Neural cell (in vitro differentiated cells): ENCODE data around the gene SHISA9. TPM values are rescaled to one million over a fixed set of nuclear protein-coding genes. Genes with fewer than 3 reads are reported as not detected.

Experiments
- H2AFZ ChIP-seq: fragments of 200-600, 300-800 bp; sonication (generic), shearing (Covaris generic); 2 replicates; pipeline ENCODE4 v1.6.0; 2014; ENCODE audit warnings: low read depth, mild to moderate bottlenecking, antibody characterized with exemption, low read length, moderate library complexity
- H3F3A ChIP-seq: fragments of 200-600 bp; shearing (Covaris generic); 2 replicates; pipeline ENCODE4 v1.6.1; 2016; ENCODE audit warnings: mild to moderate bottlenecking, moderate library complexity, mixed read lengths, antibody characterized with exemption, low read length; ENCODE audit not compliant: insufficient read depth, poor library complexity, severe bottlenecking
- H3K27ac ChIP-seq: fragments of 200-600, 300-800 bp; sonication (generic), shearing (Covaris generic); 2 replicates; pipeline ENCODE4 v1.5.1; 2014; ENCODE audit warnings: mild to moderate bottlenecking, low read length, moderate library complexity
- H3K27me3 ChIP-seq: fragments of 300-800, 200-600 bp; sonication (generic), shearing (Covaris generic); 2 replicates; pipeline ENCODE4 v1.6.0; 2014; ENCODE audit warnings: mild to moderate bottlenecking, low read depth, low read length, moderate library complexity; ENCODE audit not compliant: insufficient read depth
- H3K36me3 ChIP-seq: fragments of 300-800, 200-600 bp; sonication (generic), shearing (Covaris generic); 2 replicates; pipeline ENCODE4 v1.5.1; 2014; ENCODE audit warnings: mild to moderate bottlenecking, antibody characterized with exemption, low read length, moderate library complexity; ENCODE audit not compliant: insufficient read depth
- H3K4me2 ChIP-seq: fragments of 300-800, 200-600 bp; sonication (generic), shearing (Covaris generic); 2 replicates; pipeline ENCODE4 v1.6.0; 2014; ENCODE audit warnings: mild to moderate bottlenecking, low read length
- H3K4me3 ChIP-seq: fragments of 300-800, 200-600 bp; sonication (generic), shearing (Covaris generic); 2 replicates; pipeline ENCODE4 v1.5.1; 2014; ENCODE audit warnings: mild to moderate bottlenecking, low read length, moderate library complexity
- H3K79me2 ChIP-seq: fragments of 200-600 bp; shearing (Covaris generic); replicated peaks from 2 replicates; pipeline ENCODE4 v1.6.0; 2014; ENCODE audit warnings: mild to moderate bottlenecking, low read length, moderate library complexity; ENCODE audit not compliant: insufficient read depth
- H3K9ac ChIP-seq: fragments of 300-800, 200-600 bp; sonication (generic), shearing (Covaris generic); 2 replicates; pipeline ENCODE4 v1.6.1; 2016; ENCODE audit warnings: mild to moderate bottlenecking, low read length, mixed read lengths
- H3K9me2 ChIP-seq: fragments of 200-600 bp; shearing (Covaris generic); 2 replicates; pipeline ENCODE4 v1.6.1; 2016; ENCODE audit warnings: mild to moderate bottlenecking, low read length, mixed read lengths; ENCODE audit not compliant: insufficient read depth
- H3K9me3 ChIP-seq: fragments of 200-600, 300-800 bp; sonication (generic), shearing (Covaris generic); 2 replicates; pipeline ENCODE4 v1.6.1; 2016; ENCODE audit warnings: mild to moderate bottlenecking, mixed run types, low read length, moderate library complexity, mixed read lengths
- H4K20me1 ChIP-seq: fragments of 200-600 bp; shearing (Covaris generic); 2 replicates; pipeline ENCODE4 v1.6.1; 2016; ENCODE audit warnings: mild to moderate bottlenecking, mixed run types; ENCODE audit not compliant: insufficient read depth
- CTCF ChIP-seq: fragments of 450-650 bp; IDR thresholded peaks from 2 replicates; pipeline ENCODE4 v1.5.1; 2014; ENCODE audit warnings: antibody characterized with exemption, mild to moderate bottlenecking, moderate library complexity; ENCODE audit not compliant: poor library complexity, severe bottlenecking
- EP300 ChIP-seq: fragments of 450-650 bp; conservative IDR thresholded peaks from 2 replicates; pipeline ENCODE4 v1.6.1; 2014; ENCODE audit warnings: antibody characterized with exemption, mild to moderate bottlenecking, moderate library complexity; ENCODE audit not compliant: poor library complexity, severe bottlenecking
- EZH2 ChIP-seq: fragments of 200-600, 300-800 bp; shearing (Covaris generic), sonication (generic); IDR thresholded peaks from 2 replicates; pipeline ENCODE4 v1.6.1; 2014; ENCODE audit warnings: antibody characterized with exemption, low read length, borderline replicate concordance, mild to moderate bottlenecking; ENCODE audit not compliant: insufficient read depth, poor library complexity, severe bottlenecking
- MXI1 ChIP-seq: fragments of 450-650 bp; conservative IDR thresholded peaks from 2 replicates; pipeline ENCODE4 v1.6.1; 2014; ENCODE audit warnings: antibody characterized with exemption, mild to moderate bottlenecking; ENCODE audit not compliant: poor library complexity, severe bottlenecking
- POLR2AphosphoS5 ChIP-seq: IDR thresholded peaks from 2 replicates; pipeline ENCODE4 v1.6.1; 2012
- RAD21 ChIP-seq: fragments of 450-650 bp; conservative IDR thresholded peaks from 2 replicates; pipeline ENCODE4 v1.6.1; 2014; ENCODE audit warnings: antibody characterized with exemption, mild to moderate bottlenecking, moderate library complexity
- REST ChIP-seq: IDR thresholded peaks from 2 replicates; pipeline ENCODE4 v1.6.1; 2012; ENCODE audit warnings: borderline replicate concordance
- SMC3 ChIP-seq: fragments of 450-650 bp; conservative IDR thresholded peaks from 2 replicates; pipeline ENCODE4 v1.6.1; 2014; ENCODE audit warnings: antibody characterized with exemption, mild to moderate bottlenecking, moderate library complexity; ENCODE audit not compliant: poor library complexity
- TAF1 ChIP-seq: IDR thresholded peaks from 2 replicates; pipeline ENCODE4 v1.6.1; 2012; ENCODE audit warnings: low read depth
- polyA plus RNA-seq: library from polyadenylated mRNA; depleted of rRNA; stranded (reverse); fragments of >200 nt; gene quantifications from 2 replicates; pipeline ENCODE4 v1.2.3, GENCODE V29; 2014

Gene SHISA9
- polyA plus RNA-seq, 1 donor from 2014 or later, result 2.0 TPM

DNA sequence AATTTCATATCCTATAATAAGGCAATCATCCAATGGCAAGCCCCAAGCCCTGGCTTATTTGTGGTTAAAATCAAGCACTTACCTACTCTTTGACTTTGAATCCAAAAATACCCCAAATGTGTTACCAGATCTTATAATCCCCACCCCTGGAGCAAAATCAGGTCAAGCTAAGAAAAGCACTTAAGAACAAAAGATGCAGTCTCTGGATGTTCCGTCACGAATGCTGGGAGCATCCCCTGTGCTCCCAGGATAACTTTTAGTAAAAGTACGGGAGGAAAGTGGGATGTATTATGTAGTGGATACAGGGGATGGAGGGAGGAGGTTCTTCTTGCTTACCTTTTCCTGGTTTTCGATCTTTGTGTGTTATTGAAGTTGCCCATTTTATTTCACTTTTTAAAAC lies 29.5 kb downstream of the SHISA9 start:
- no peaks in the 10 kb centered on the region for H3K9me3 ChIP-seq

DNA sequence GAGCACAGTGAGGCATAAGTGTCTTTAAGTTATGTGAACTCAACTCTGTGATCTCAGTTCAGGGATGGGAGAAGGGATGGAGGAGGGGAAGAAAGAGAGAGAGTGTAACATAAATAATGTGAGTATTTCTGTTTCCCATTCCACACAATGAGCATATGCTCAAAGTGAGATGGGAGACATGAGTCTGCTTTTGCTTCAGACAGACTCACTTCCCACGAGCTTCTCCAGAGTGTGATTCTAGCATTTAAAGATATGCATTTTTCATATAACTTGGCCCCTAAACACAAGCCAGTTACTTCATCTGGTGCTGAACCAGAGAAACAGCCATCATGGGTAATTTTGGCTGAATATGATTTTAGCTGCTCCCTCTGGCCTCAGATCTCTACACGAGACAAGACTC lies 35.0 kb downstream of the SHISA9 start:
- no peaks in the 10 kb centered on the region for H3K9me3 ChIP-seq
- no peak overlapping the region for H2AFZ ChIP-seq
- no peak overlapping the region for H3K9ac ChIP-seq
- no peaks in the 10 kb centered on the region for H3K36me3 ChIP-seq
- no peak overlapping the region for H3K27ac ChIP-seq
- no peaks in the 10 kb centered on the region for H3K79me2 ChIP-seq
- TF ChIP-seq POLR2AphosphoS5 (no peak), REST (no peak)
- no peaks in the 10 kb centered on the region for H3K27me3 ChIP-seq
- no peaks in the 10 kb centered on the region for H3F3A ChIP-seq
- no peak overlapping the region for H3K4me3 ChIP-seq
- H4K20me1 ChIP-seq, result no peaks in the 10 kb centered on the region
- no peak overlapping the region for H3K4me2 ChIP-seq
- H3K9me2 ChIP-seq, result no peaks in the 10 kb centered on the region

More for the DNA sequence above, 29.5 kb downstream of the SHISA9 start:
- Histone ChIP-seq H3K27ac (no peak overlapping the region), H3F3A (no peaks in the 10 kb centered on the region), H4K20me1 (no peaks in the 10 kb centered on the region), H3K9ac (no peak overlapping the region), H3K79me2 (no peaks in the 10 kb centered on the region), H2AFZ (no peak overlapping the region), H3K4me2 (no peak overlapping the region), H3K9me2 (no peaks in the 10 kb centered on the region), H3K4me3 (no peak overlapping the region), H3K27me3 (no peaks in the 10 kb centered on the region), H3K36me3 (no peaks in the 10 kb centered on the region)
- no peak for TF ChIP-seq POLR2AphosphoS5
- TF ChIP-seq EP300, result no peak
- TF ChIP-seq SMC3, result no peak
- TF ChIP-seq MXI1, result no peak
- no peak for TF ChIP-seq EZH2
- TF ChIP-seq CTCF, result no peak
- TF ChIP-seq RAD21, result no peak
- no peak for TF ChIP-seq REST
- no peak for TF ChIP-seq TAF1
